ENCODE data around the gene METAP1.
"Not testable (repeated sequence)": the region's sequence is repeated elsewhere in the genome, so short reads cannot be mapped to it uniquely, and the experiment has no call there.

The METAP1 gene

GRCh38 chr4:98995183-98996055 lies at the start of gene METAP1:
TSS of gene METAP1 (plus strand) at chr4:98995721. CDS start at chr4:98995754, 33 bp downstream.
- DNase-seq (ENCODE audit: low read depth, low spot score): peak; percentile 91

- no peak for DNase-seq (ENCODE audit: low read depth, low spot score)
Observed at GRCh38 chr4:98946359-98946758, 49.2 kb upstream of the METAP1 start.

- DNase-seq (ENCODE audit: low read depth, low spot score): no peak
Observed at GRCh38 chr4:98950925-98951324, 44.6 kb upstream of the METAP1 start.

- DNase-seq (ENCODE audit: low read depth, low spot score): no peak
Observed at GRCh38 chr4:98951710-98952109, 43.8 kb upstream of the METAP1 start.

- no peak for DNase-seq (ENCODE audit: low read depth, low spot score)
Observed at GRCh38 chr4:98955229-98955628, 40.3 kb upstream of the METAP1 start.

GRCh38 chr4:98958065-98958464 lies 37.5 kb upstream of the METAP1 start:
- no peak for DNase-seq (ENCODE audit: low read depth, low spot score)

GRCh38 chr4:98959411-98959810 lies 36.1 kb upstream of the METAP1 start:
- no peak for DNase-seq (ENCODE audit: low read depth, low spot score)

- no peak for DNase-seq (ENCODE audit: low read depth, low spot score)
Observed at GRCh38 chr4:98961770-98962169, 33.8 kb upstream of the METAP1 start.

- no peak for DNase-seq (ENCODE audit: low read depth, low spot score)
Observed at GRCh38 chr4:98963538-98964433, 31.7 kb upstream of the METAP1 start.

- DNase-seq (ENCODE audit: low read depth, low spot score): no peak
Observed at GRCh38 chr4:98966926-98967325, 28.6 kb upstream of the METAP1 start.

- DNase-seq (ENCODE audit: low read depth, low spot score): no peak
Observed at GRCh38 chr4:98967786-98968329, 27.7 kb upstream of the METAP1 start.

- no peak for DNase-seq (ENCODE audit: low read depth, low spot score)
Observed at GRCh38 chr4:98969878-98970785, 25.4 kb upstream of the METAP1 start.

- no peak for DNase-seq (ENCODE audit: low read depth, low spot score)
Observed at GRCh38 chr4:98976716-98977115, 18.8 kb upstream of the METAP1 start.

GRCh38 chr4:98977557-98977956 lies 18.0 kb upstream of the METAP1 start:
- no peak for DNase-seq (ENCODE audit: low read depth, low spot score)

- DNase-seq (ENCODE audit: low read depth, low spot score): no peak
Observed at GRCh38 chr4:98987720-98988119, 7.8 kb upstream of the METAP1 start.

- not testable (repeated sequence) for DNase-seq (ENCODE audit: low read depth, low spot score)
Observed at GRCh38 chr4:98992835-98993234, 2.7 kb upstream of the METAP1 start.

GRCh38 chr4:98993419-98994071 lies 2.0 kb upstream of the METAP1 start:
- DNase-seq (ENCODE audit: low read depth, low spot score): no peak

- DNase-seq (ENCODE audit: low read depth, low spot score): no peak
Observed at GRCh38 chr4:98994474-98995182, 893 bp upstream of the METAP1 start.

GRCh38 chr4:98996056-98996764 lies 689 bp downstream of the METAP1 start:
- no peak for DNase-seq (ENCODE audit: low read depth, low spot score)

GRCh38 chr4:98996765-98997068 lies 1.2 kb downstream of the METAP1 start:
- DNase-seq (ENCODE audit: low read depth, low spot score): no peak
